Mesenteric fat pad (tissue), 1 donor: ENCODE data around the gene USP38. TPM values are rescaled to one million over a fixed set of nuclear protein-coding genes. Genes with fewer than 3 reads are reported as not detected.
"Not testable (repeated sequence)": the region's sequence is repeated elsewhere in the genome, so short reads cannot be mapped to it uniquely, and the experiment has no call there.

Experiments
- DNase-seq: peaks from one replicate; pipeline ENCODE4 v3.0.0-alpha.2; 2020; ENCODE audit warnings: low spot score
- total RNA-seq: library from RNA; stranded (reverse); fragmentation: NEBNext Ultra II Directional; extraction: Animal tissue kit (Norgen Biotek cat#: 25700); gene quantifications from one replicate; pipeline ENCODE4 v1.2.1, GENCODE V29; 2021
- donor health status: DM: yes; HTN: yes; CAD: no.

Gene USP38
- total RNA-seq, 1 donor from 2014 or later, result 20.7 TPM

- DNase-seq, result no peak
These were observed 78.1 kb downstream of the USP38 start for GRCh38 chr4:143262838-143263237.

- not testable (repeated sequence) for DNase-seq
These were observed 83.0 kb downstream of the USP38 start for GRCh38 chr4:143267690-143268089.

GRCh38 chr4:143270256-143270838 is 85.6 kb downstream of the USP38 start:
- DNase-seq, result no peak

Other genes with a start within 250 kb of the USP38 start
- gene GAB1, start 152.0 kb downstream of the USP38 start, total RNA-seq, result 30.2 TPM